NT2/D1 (cell line): ENCODE measurements around the gene KRTAP10-2.
"Not testable (repeated sequence)": the region's sequence is repeated elsewhere in the genome, so short reads cannot be mapped to it uniquely, and the experiment has no call there.

ENCODE experiments used
- DNase-seq: peaks from one replicate; pipeline ENCODE4 v3.0.0-alpha.2; 2011; ENCODE audit warnings: low read depth, low spot score
- H3K27me3 ChIP-seq: 2 replicates; pipeline ENCODE4 v1.6.0; 2011; ENCODE audit warnings: mild to moderate bottlenecking; ENCODE audit not compliant: insufficient read length, insufficient read depth
- H3K36me3 ChIP-seq: 2 replicates; pipeline ENCODE4 v1.6.1; 2011; ENCODE audit warnings: mild to moderate bottlenecking, low read length, mixed read lengths; ENCODE audit not compliant: insufficient read depth, insufficient read length
- H3K4me1 ChIP-seq: 2 replicates; pipeline ENCODE4 v1.5.1; 2011; ENCODE audit not compliant: insufficient read depth, insufficient read length
- H3K4me3 ChIP-seq: 2 replicates; pipeline ENCODE4 v1.5.1; 2011; ENCODE audit warnings: low read depth; ENCODE audit not compliant: insufficient read length
- H3K9ac ChIP-seq: 2 replicates; pipeline ENCODE4 v1.6.0; 2011; ENCODE audit warnings: low read depth; ENCODE audit not compliant: insufficient read length
- H3K9me3 ChIP-seq: 2 replicates; pipeline ENCODE4 v1.5.1; 2011; ENCODE audit warnings: mild to moderate bottlenecking, low read length; ENCODE audit not compliant: insufficient read depth
- SUZ12 ChIP-seq: IDR thresholded peaks from 2 replicates; pipeline ENCODE4 v1.6.1; 2011; ENCODE audit not compliant: insufficient read length, insufficient read depth; ENCODE audit errors: extremely low read depth
- YY1 ChIP-seq: IDR thresholded peaks from 2 replicates; pipeline ENCODE4 v1.6.1; 2011; ENCODE audit not compliant: insufficient read length, insufficient read depth
- ZNF274 ChIP-seq: IDR thresholded peaks from 2 replicates; pipeline ENCODE4 v1.6.1; 2011; ENCODE audit warnings: mild to moderate bottlenecking, low read depth, low read length

The KRTAP10-2 gene

GRCh38 chr21:44589586-44590305 is 38.4 kb upstream of the KRTAP10-2 start:
- Histone ChIP-seq H3K27me3 (no peaks in the 10 kb centered on the region), H3K36me3 (no peaks in the 10 kb centered on the region), H3K9ac (peak overlapping the region; percentile 16), H3K4me1 (peaks cover 11% of the 10 kb centered on the region), H3K9me3 (no peaks in the 10 kb centered on the region), H3K4me3 (no peak overlapping the region)
- DNase-seq = no peak
- TF ChIP-seq YY1 = no peak
- no peak for TF ChIP-seq SUZ12
- TF ChIP-seq ZNF274 = no peak

DNA sequence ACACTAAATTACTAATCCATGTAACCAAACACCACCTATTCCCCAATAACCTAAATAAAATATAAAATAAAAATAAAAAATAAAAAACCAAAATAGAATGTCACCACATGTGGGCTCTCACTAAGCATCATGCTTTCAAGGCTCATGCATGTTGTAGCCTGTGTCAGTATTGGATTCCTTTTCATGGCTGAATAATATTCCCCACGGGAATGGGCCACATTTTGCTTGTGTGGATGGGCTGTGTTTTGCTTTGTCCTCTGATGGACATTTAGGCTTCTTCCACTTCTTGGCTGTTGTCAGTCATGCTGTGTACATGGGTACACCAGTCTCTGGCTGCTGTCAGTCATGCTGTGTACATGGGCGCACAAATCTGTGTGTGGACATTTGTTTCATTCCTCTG is 37.8 kb upstream of the KRTAP10-2 start:
- H3K4me3 ChIP-seq = no peak overlapping the region
- DNase-seq = no peak
- H3K9me3 ChIP-seq = no peaks in the 10 kb centered on the region
- TF ChIP-seq SUZ12 = no peak
- no peak for TF ChIP-seq YY1
- TF ChIP-seq ZNF274 = no peak
- H3K4me1 ChIP-seq = peaks cover 11% of the 10 kb centered on the region
- H3K9ac ChIP-seq = no peak overlapping the region
- no peaks in the 10 kb centered on the region for H3K36me3 ChIP-seq
- H3K27me3 ChIP-seq = no peaks in the 10 kb centered on the region

- Histone ChIP-seq H3K36me3 (no peaks in the 10 kb centered on the region), H3K9ac (no peak overlapping the region), H3K4me1 (peaks cover 4% of the 10 kb centered on the region), H3K27me3 (no peaks in the 10 kb centered on the region), H3K9me3 (peaks cover 9% of the 10 kb centered on the region), H3K4me3 (no peak overlapping the region)
- TF ChIP-seq ZNF274 = no peak
- TF ChIP-seq SUZ12 = no peak
- DNase-seq = no peak
Observed at GRCh38 chr21:44585892-44586291, 34.6 kb upstream of the KRTAP10-2 start.

GRCh38 chr21:44583800-44584147 is 32.5 kb upstream of the KRTAP10-2 start:
- TF ChIP-seq YY1 = no peak
- TF ChIP-seq SUZ12 = no peak
- DNase-seq = no peak
- Histone ChIP-seq H3K9me3 (peaks cover 11% of the 10 kb centered on the region), H3K36me3 (no peaks in the 10 kb centered on the region), H3K27me3 (no peaks in the 10 kb centered on the region), H3K9ac (no peak overlapping the region), H3K4me1 (peaks cover 3% of the 10 kb centered on the region), H3K4me3 (no peak overlapping the region)

GRCh38 chr21:44583089-44583799 is 31.9 kb upstream of the KRTAP10-2 start:
- Histone ChIP-seq H3K9ac (no peak overlapping the region), H3K9me3 (peaks cover 16% of the 10 kb centered on the region), H3K27me3 (no peaks in the 10 kb centered on the region), H3K4me3 (no peak overlapping the region), H3K36me3 (no peaks in the 10 kb centered on the region), H3K4me1 (peaks cover 3% of the 10 kb centered on the region)
- TF ChIP-seq SUZ12 (no peak), ZNF274 (no peak), YY1 (no peak)
- no peak for DNase-seq

- Histone ChIP-seq H3K4me3 (no peak overlapping the region), H3K9ac (no peak overlapping the region), H3K4me1 (peaks cover 3% of the 10 kb centered on the region), H3K36me3 (no peaks in the 10 kb centered on the region), H3K9me3 (peaks cover 28% of the 10 kb centered on the region), H3K27me3 (no peaks in the 10 kb centered on the region)
- TF ChIP-seq SUZ12 = no peak
- TF ChIP-seq ZNF274 = no peak
- TF ChIP-seq YY1 = no peak
- no peak for DNase-seq
Observed at GRCh38 chr21:44582055-44582454, 30.8 kb upstream of the KRTAP10-2 start.

DNA sequence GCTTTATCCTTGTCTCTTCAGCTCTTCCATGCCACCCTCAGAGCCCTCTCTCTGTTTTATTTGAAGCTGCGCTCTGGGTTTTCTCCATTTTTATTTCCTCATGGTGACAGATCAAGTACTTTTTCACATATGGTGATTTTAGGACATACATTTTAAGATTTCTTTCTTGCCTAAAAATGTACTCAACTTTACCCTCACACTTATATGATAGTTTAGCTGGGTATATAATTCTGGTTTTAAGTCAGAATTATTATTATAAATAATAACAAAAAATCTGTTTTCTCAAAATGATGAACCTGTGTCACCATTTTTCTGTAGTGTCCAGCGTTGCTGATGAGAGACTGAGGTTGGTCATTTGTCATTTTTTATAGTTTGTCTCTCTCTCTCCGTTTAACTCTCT is 29.9 kb upstream of the KRTAP10-2 start:
- Histone ChIP-seq H3K9ac (no peak overlapping the region), H3K4me3 (no peak overlapping the region), H3K27me3 (no peaks in the 10 kb centered on the region), H3K4me1 (peaks cover 3% of the 10 kb centered on the region), H3K36me3 (no peaks in the 10 kb centered on the region), H3K9me3 (peaks cover 33% of the 10 kb centered on the region)
- TF ChIP-seq SUZ12 (no peak), ZNF274 (no peak), YY1 (no peak)
- no peak for DNase-seq

DNA sequence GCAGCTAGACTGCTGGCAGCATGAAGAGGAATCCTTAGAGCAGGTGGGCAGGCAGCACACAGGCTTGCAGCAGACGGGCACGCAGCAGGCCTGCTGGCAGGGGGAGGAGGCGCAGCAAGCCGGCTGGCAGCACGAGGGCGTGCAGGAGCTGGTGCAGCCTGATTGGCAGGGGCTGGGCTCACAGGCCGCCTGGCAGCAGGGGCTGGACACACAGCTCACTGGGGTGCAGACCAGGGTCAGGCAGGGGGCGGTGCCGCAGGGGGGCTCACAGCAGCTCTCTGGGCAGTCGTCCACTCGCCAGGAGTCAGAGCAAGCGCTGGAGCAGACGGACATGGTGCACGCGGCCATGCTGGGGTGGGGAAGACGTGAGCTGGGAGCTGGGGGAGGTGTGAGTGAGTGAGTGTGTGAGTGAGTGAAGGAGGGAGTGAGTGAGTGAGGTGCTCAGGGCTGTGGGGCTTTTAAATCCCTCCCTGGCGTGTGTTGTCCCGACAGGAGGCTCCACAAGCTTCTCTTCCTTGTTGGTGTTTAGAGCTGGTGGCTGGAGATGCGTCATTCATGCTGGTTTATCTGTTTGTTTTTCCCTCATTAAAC is 29.0 kb upstream of the KRTAP10-2 start, which contains the start of gene KRTAP10-5:
TSS of gene KRTAP10-5 (minus strand) at position 374 of the 591 bp plus-strand sequence. CDS start at position 348, 26 bp downstream.
- not testable (repeated sequence) for DNase-seq, H3K36me3 ChIP-seq, H3K4me3 ChIP-seq, H3K4me1 ChIP-seq, H3K9ac ChIP-seq, H3K27me3 ChIP-seq
- H3K9me3 ChIP-seq = peaks cover 33% of the 10 kb centered on the region
